ENCODE results near the gene DDX17. TPM values are rescaled to one million over a fixed set of nuclear protein-coding genes. Genes with fewer than 3 reads are reported as not detected.
A peak's percentile ranks its signal among the peaks of the same experiment; 100 is the strongest.

The DDX17 gene
- total and polyA plus RNA-seq, 2 of the 8 experiments (the other 6 are each of a cell fraction or from before 2014, with no cell fraction given), result 437 to 441 TPM

GRCh38 chr22:38513063-38513462 is 7.0 kb upstream of the DDX17 start:
- peak overlapping the region; percentile 9 to 20; a peak in 3 of 4 replicates for H3K4me2 ChIP-seq (ENCODE audit: insufficient read depth in 1 of 2, low read depth in 2 of 2, low read length in 2 of 2)
- H2BK120ac ChIP-seq (replicated peaks; ENCODE audit: low read depth, low read length), result no peak overlapping the region
- no peaks in the 10 kb centered on the region for H3K27me3 ChIP-seq (replicated peaks in 1 of 4; ENCODE audit: control insufficient read depth in 3 of 4, extremely low read depth in 1 of 4, insufficient read depth in 3 of 4, low read length in 3 of 4)
- H4K8ac ChIP-seq (ENCODE audit: extremely low read depth, insufficient read depth, low read length), result no peak overlapping the region
- ChIA-PET CTCF (ENCODE audit: partially characterized antibody) (interaction anchor here (0.6 to 3.7 kb wide), 6 partner anchors 11 to 1566 kb away, joined by 3 to 18 read pairs (median 4); no protein-coding TSS in a partner anchor), POLR2A (ENCODE audit: partially characterized antibody) (interaction anchor here (1.0 to 4.7 kb wide), 5 partner anchors 9 to 32 kb away, joined by 3 to 36 read pairs (median 24); no protein-coding TSS in a partner anchor)
- H2AFZ ChIP-seq (ENCODE audit: low read length), result no peak overlapping the region
- no peak overlapping the region for H3K4me3 ChIP-seq (ENCODE audit: extremely low read depth in 1 of 4, insufficient read depth in 2 of 4, low read depth in 3 of 4, low read length in 4 of 4)
- H3K4ac ChIP-seq (replicated peaks; ENCODE audit: insufficient read length, low read depth, low read length), result no peak overlapping the region
- H2BK20ac ChIP-seq (ENCODE audit: low read length), result no peak overlapping the region
- no peaks in the 10 kb centered on the region for H3K79me1 ChIP-seq (ENCODE audit: low read depth, low read length)
- no peak overlapping the region for H3K56ac ChIP-seq (replicated peaks; ENCODE audit: insufficient read length, low read depth, low read length)
- no peak overlapping the region for H4K5ac ChIP-seq (ENCODE audit: insufficient read length, low read depth, low read length)
- H3K4me1 ChIP-seq (replicated peaks in 1 of 4; ENCODE audit: control insufficient read depth in 3 of 4, insufficient read depth in 4 of 4, low read length in 3 of 4), result peaks cover 0 to 5% (median 3%) of the 10 kb centered on the region in 4 experiments; a peak in 5 of 7 replicates
- H3K36me3 ChIP-seq (ENCODE audit: control insufficient read depth in 2 of 4, insufficient read depth in 4 of 4, low read length in 3 of 4), result no peaks in the 10 kb centered on the region
- H3K27ac ChIP-seq (ENCODE audit: low read depth, low read length), result no peak overlapping the region
- H3K14ac ChIP-seq (ENCODE audit: insufficient read length), result no peak overlapping the region
- no peaks in the 10 kb centered on the region for H3K23me2 ChIP-seq (ENCODE audit: low read depth, low read length)
- H2BK5ac ChIP-seq (ENCODE audit: low read depth, low read length), result no peak overlapping the region
- no peak overlapping the region for H2AK5ac ChIP-seq (ENCODE audit: low read depth, low read length)
- H3K23ac ChIP-seq (ENCODE audit: insufficient read length), result no peak overlapping the region
- H2BK12ac ChIP-seq (ENCODE audit: low read depth, low read length), result no peak overlapping the region
- no peak overlapping the region for H3K18ac ChIP-seq (ENCODE audit: extremely low read depth, low read length)
- 92% methylated on average over 1 of the region's 1 CpG; no CpG with 5 or more reads in 1 of the 2 experiments for WGBS, 2 experiments (ENCODE audit: extremely low coverage in 1 of 2, insufficient coverage in 1 of 2, insufficient read length in 1 of 2, insufficient replicate concordance in 2 of 2, low coverage in 1 of 2, low lambda C conversion rate in 2 of 2, missing lambda C conversion rate in 1 of 2)
- no peaks in the 10 kb centered on the region for H3K9me3 ChIP-seq (ENCODE audit: insufficient read depth in 2 of 2, low read depth in 1 of 2, low read length in 1 of 2)
- H4K20me1 ChIP-seq (replicated peaks in 1 of 2; ENCODE audit: control insufficient read depth in 1 of 2, insufficient read depth in 2 of 2, low read length in 2 of 2), result no peaks in the 10 kb centered on the region
- no peak overlapping the region for H2BK15ac ChIP-seq (ENCODE audit: low read length)
- DNase-seq (ENCODE audit: low read depth in 1 of 2, low spot score in 2 of 2), result no peak
- no peak overlapping the region for H3K9ac ChIP-seq (replicated peaks in 1 of 4; ENCODE audit: extremely low read depth in 1 of 4, low read depth in 3 of 4, low read length in 3 of 4)
- no peak overlapping the region for H4K91ac ChIP-seq (replicated peaks; ENCODE audit: insufficient read length, low read length)
- H3K79me2 ChIP-seq (ENCODE audit: control insufficient read depth in 1 of 2, insufficient read depth in 2 of 2, low read length in 2 of 2), result no peaks in the 10 kb centered on the region; a peak in 1 of 4 replicates
- no peak for FAIRE-seq
- TF ChIP-seq KDM1A (IDR thresholded peaks at IDR 0.05; ENCODE audit: borderline replicate concordance, low read length), result no peak
